ENCODE results near the gene TRH.

DNA sequence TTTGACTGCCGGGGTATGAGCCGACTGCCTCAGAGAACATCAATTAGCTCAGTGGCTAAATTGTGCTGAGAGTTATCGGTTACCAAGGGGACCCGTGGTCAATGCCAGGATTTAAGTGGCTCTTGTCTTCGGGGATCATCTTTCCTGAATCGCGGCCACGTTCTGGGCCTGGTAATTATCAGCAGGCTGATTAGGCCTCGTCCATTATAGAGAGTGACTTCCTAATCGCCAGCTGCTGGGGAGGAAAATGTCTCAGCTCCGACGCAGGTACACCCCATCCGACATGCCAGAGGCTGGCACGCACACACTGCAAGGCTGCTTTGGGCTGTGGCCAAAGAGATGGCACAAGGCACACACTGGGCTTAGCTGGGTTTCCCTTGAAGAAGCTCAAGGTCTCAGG, 10.6 kb downstream of the TRH start:
- TF ChIP-seq, protein P1, sequence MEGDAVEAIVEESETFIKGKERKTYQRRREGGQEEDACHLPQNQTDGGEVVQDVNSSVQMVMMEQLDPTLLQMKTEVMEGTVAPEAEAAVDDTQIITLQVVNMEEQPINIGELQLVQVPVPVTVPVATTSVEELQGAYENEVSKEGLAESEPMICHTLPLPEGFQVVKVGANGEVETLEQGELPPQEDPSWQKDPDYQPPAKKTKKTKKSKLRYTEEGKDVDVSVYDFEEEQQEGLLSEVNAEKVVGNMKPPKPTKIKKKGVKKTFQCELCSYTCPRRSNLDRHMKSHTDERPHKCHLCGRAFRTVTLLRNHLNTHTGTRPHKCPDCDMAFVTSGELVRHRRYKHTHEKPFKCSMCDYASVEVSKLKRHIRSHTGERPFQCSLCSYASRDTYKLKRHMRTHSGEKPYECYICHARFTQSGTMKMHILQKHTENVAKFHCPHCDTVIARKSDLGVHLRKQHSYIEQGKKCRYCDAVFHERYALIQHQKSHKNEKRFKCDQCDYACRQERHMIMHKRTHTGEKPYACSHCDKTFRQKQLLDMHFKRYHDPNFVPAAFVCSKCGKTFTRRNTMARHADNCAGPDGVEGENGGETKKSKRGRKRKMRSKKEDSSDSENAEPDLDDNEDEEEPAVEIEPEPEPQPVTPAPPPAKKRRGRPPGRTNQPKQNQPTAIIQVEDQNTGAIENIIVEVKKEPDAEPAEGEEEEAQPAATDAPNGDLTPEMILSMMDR (IDR thresholded peaks at IDR 0.05) = no peak
- TF ChIP-seq POLR2A (IDR thresholded peaks at IDR 0.05) = no peak

Data from tibial nerve (tissue), 3 donors.